Astrocyte of the spinal cord (primary cell): ENCODE measurements around the gene P4HA2.
A peak's percentile ranks its signal among the peaks of the same experiment; 100 is the strongest.

ENCODE experiments used
- DNase-seq: peaks from one replicate; pipeline ENCODE4 v3.0.0; 2011; ENCODE audit warnings: low read depth, low spot score
- H3K4me3 ChIP-seq: 2 replicates; pipeline ENCODE4 v1.5.1; 2011; ENCODE audit warnings: low read depth, mild to moderate bottlenecking, low read length, moderate library complexity
- in situ Hi-C: cut with HindIII; loops from 2 replicates; pipeline ENCODE4 v1.10.0; 2017; ENCODE audit warnings: low sequenced_read_pairs
- TF ChIP-seq, protein P1 (sequence below): IDR thresholded peaks from 2 replicates; pipeline ENCODE4 v1.5.1; 2012; ENCODE audit warnings: low read depth, mild to moderate bottlenecking, low read length, inconsistent platforms

Gene P4HA2

DNA sequence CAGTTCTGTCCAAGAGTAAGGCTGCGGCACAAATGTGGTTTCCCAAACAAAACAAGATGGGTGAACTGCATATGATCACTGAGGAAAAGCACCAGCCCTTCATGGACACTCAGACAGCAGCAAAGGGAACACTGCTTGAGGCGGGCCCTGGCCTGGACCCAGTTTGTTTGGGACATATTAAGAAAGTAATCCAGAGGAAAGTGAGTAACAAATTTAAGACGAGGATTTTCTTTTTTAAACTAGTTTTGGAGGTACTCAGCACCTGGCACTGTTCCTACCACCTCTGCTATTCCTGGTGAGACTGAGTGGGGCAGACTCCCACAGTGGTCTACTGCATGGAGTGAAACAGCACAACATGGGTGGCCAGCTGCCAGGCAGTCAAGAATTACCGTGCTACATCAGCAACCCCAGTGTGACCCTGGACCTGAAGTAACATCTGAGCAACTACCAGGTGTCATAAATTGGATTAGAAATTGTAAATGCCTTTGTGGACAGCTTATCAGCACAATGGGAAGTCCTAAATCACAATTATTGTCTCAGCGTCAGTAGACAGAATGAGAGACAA, 28.5 kb downstream of the P4HA2 start:
- TF ChIP-seq, protein P1, sequence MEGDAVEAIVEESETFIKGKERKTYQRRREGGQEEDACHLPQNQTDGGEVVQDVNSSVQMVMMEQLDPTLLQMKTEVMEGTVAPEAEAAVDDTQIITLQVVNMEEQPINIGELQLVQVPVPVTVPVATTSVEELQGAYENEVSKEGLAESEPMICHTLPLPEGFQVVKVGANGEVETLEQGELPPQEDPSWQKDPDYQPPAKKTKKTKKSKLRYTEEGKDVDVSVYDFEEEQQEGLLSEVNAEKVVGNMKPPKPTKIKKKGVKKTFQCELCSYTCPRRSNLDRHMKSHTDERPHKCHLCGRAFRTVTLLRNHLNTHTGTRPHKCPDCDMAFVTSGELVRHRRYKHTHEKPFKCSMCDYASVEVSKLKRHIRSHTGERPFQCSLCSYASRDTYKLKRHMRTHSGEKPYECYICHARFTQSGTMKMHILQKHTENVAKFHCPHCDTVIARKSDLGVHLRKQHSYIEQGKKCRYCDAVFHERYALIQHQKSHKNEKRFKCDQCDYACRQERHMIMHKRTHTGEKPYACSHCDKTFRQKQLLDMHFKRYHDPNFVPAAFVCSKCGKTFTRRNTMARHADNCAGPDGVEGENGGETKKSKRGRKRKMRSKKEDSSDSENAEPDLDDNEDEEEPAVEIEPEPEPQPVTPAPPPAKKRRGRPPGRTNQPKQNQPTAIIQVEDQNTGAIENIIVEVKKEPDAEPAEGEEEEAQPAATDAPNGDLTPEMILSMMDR, result no peak
- no peak for DNase-seq
- H3K4me3 ChIP-seq, result no peak overlapping the region
- in situ Hi-C loops, result no loop called here

DNA sequence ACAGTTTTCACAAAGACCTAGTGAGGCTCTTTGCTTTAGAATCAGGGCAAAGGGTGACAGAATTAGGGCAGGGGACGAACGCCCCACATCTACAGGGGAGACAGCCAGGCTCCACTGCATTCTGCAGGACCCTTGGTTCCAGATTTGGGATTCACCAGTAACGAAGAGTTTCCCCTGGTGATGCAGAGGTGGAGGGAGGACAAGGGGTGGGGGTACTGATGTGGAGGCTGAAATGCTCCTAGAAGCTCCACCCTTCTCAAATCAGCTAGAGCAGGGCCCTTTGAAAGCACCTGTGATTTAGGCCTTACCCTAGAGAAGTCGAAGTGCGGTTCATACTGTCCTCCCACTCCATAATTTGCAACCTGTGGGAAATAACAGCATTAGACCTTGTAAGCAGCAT, 29.1 kb downstream of the P4HA2 start:
- DNase-seq, result no peak
- H3K4me3 ChIP-seq, result no peak overlapping the region
- in situ Hi-C loops, result no loop called here
- TF ChIP-seq, protein P1, result no peak

DNA sequence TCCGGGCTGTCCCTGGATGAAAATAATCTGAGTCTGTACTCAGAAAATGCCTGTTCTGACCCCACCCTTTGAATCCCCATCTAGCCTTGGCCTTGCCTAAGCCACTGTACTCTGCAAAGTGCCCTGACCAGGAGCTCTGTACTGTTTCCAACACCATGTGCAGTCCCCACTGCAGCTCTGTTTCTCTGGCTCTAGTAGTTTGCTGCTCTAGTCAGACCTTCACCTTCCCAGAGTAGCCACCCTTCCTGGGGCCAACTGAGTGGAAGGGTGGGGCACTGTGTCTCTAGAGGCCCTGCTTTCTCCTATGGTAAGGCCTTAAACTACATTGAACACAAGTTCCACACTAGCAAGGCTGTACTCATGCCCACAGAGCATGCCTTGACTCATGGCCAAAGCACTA, 31.9 kb downstream of the P4HA2 start:
- no peak overlapping the region for H3K4me3 ChIP-seq
- DNase-seq, result no peak
- in situ Hi-C loops, result no loop called here

DNA sequence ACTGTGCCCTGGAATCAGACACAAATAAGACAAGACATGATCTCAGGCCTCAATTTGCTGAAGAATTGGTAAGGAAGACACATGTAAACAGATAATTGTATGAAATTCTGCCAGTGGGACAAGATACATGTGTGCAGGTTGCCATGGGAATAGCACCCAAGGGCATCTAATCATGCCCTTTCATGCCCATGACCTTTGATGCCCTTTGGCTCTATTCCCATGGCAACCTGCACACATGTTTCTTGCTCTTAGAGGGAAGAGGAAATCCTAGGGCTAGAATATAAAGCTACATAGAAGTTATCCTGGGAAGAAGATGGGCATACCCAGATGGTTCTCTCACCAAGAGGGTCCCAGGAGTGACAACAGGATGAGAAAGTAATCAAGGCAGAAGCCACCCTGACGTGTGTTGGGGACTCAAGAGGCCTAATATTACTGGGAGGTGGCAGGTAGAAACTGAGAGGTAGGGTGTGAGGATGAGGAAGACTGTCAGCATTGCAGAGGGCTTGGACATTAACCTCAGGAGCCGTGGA, 34.4 kb downstream of the P4HA2 start:
- in situ Hi-C loops, result no loop called here
- TF ChIP-seq, protein P1, result no peak
- H3K4me3 ChIP-seq, result no peak overlapping the region
- no peak for DNase-seq

More for the DNA sequence above, 31.9 kb downstream of the P4HA2 start:
- TF ChIP-seq, protein P1, result no peak

DNA sequence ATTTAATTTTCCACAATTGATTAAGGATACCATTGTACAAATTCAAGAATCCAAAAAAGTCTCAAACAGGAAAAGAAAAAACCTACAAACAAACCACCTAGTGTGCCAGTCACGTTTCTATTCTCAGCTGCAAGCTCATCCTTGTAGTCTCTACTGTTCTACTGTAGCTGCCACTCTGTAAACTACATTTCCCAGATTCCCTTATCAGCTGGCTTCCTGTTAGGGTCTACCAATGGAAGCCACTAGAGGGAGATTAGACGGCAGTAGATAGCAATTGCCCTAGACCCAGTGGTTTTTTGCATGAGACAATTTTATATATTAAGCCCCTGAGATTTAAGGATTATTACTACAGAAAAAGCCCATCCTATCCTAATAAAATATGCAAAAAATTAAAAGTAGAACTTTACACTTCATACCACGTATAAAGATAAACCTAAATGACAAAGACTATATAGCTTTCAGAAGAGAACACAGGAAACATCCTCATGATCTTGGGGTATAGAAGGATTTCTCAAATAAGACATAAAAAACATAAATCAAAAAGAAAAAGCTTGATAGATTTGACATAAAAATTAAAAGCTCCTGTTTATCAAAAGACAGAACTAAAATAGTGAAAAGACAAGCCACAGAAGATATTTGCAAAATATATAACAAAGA, 37.4 kb downstream of the P4HA2 start:
- no peak overlapping the region for H3K4me3 ChIP-seq
- in situ Hi-C loops, result no loop called here
- TF ChIP-seq, protein P1, result peak; percentile 92
- peak; percentile 79 for DNase-seq

DNA sequence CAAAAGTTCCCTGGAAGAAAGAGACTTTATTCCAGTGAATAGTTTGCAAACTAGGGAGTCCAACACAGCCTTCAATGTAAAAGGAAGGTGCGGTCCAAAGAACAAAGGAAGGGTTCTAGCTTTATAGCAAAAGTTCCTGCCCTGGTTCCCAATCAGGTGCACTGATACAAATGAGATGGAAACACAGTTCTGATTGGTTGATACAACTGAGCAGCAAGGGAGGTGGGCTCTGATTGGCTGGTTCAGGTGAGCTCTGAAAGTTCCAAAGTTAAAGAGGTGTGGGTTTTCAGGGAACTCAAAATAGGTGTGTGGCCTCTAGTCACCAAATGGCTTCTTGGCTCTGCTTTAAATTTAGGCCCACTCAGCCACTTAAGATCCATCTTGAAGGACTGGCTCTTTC, 43.1 kb downstream of the P4HA2 start:
- in situ Hi-C loops, result no loop called here
- no peak for DNase-seq
- no peak overlapping the region for H3K4me3 ChIP-seq
- TF ChIP-seq, protein P1, result no peak
